Measurements from ENCODE around the gene VIPR1.

The VIPR1 gene

GRCh38 chr3:42495393-42495792 lies 7.0 kb upstream of the VIPR1 start (continued):
- no peak for TF ChIP-seq CREB5 (CRISPR knock-in tag; IDR thresholded peaks at IDR 0.05; ENCODE audit: low read depth)
- TF ChIP-seq, protein P1, sequence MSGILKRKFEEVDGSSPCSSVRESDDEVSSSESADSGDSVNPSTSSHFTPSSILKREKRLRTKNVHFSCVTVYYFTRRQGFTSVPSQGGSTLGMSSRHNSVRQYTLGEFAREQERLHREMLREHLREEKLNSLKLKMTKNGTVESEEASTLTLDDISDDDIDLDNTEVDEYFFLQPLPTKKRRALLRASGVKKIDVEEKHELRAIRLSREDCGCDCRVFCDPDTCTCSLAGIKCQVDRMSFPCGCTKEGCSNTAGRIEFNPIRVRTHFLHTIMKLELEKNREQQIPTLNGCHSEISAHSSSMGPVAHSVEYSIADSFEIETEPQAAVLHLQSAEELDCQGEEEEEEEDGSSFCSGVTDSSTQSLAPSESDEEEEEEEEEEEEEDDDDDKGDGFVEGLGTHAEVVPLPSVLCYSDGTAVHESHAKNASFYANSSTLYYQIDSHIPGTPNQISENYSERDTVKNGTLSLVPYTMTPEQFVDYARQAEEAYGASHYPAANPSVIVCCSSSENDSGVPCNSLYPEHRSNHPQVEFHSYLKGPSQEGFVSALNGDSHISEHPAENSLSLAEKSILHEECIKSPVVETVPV (CRISPR knock-in tag; IDR thresholded peaks at IDR 0.05) = no peak
- no peak for TF ChIP-seq TCF4 (CRISPR knock-in tag; IDR thresholded peaks at IDR 0.05; ENCODE audit: borderline replicate concordance)
- no peak for TF ChIP-seq RARB (CRISPR knock-in tag; IDR thresholded peaks at IDR 0.05)

DNA sequence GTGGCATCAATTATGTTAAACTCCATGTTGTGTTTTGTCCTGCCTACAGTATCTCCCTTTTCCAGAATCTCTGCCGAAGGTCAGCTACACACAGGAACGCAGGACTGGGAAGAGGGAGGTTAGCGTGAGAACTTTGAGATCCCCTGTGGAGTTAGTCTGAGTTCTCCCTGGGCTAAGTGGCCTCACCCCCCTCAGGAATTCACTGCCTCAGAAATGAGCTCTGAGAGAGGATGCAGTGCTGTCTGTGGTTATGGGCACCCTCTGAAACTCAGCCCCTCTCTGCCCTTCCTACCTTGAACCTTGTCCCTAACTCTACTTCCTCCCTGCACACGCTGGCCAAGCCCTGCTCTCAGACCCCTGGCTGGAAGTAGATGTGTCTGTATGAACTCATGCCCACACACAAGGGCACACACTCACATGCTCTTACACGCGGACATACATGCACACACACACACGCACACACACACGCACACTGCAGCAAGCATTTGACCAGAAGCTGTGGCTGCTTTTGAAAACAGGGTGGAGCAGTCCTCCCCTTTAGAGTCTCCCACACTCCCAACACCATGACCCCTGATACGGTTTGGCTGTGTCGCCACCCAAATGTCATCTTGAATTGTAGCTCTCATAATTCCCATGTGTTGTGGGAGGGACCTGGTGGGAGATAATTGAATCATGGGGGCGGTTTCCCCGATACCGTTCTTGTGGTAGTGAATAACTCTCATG lies 5.3 kb upstream of the VIPR1 start:
- no peak for TF ChIP-seq ZC3H10 (CRISPR knock-in tag; IDR thresholded peaks at IDR 0.05)
- TF ChIP-seq ARNTL (CRISPR knock-in tag; IDR thresholded peaks at IDR 0.05; ENCODE audit: borderline replicate concordance, low read depth) = no peak
- TF ChIP-seq ZNF565 (CRISPR knock-in tag; conservative IDR thresholded peaks at IDR 0.05; ENCODE audit: low read depth) = no peak
- no peak for TF ChIP-seq RARB (CRISPR knock-in tag; IDR thresholded peaks at IDR 0.05)
- TF ChIP-seq PPARA (CRISPR knock-in tag; IDR thresholded peaks at IDR 0.05; ENCODE audit: borderline replicate concordance) = no peak
- no peak for TF ChIP-seq CSDC2 (CRISPR knock-in tag; IDR thresholded peaks at IDR 0.05)
- no peak for ATAC-seq

DNA sequence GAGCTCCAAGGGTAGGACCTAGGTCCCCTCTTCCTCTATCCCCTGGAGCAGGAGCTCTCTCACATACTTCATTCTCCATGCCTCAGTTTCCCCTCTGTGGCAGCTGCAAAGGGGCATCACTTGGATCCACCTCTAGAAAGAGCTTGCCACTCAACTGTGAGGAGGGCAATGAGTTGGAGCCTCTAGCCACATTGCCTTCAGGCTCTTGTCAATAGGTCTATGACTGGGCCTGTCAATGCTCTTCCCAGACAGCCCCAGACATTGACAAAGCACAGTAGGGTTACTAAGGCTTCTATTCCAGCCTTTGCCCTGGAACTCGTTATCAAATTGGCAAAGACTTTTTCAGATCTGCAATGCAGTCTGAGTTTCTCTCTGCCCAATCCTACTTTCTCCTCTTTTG lies 4.4 kb upstream of the VIPR1 start:
- TF ChIP-seq PATZ1 (CRISPR knock-in tag; IDR thresholded peaks at IDR 0.05; ENCODE audit: borderline replicate concordance) (no peak), SNAI2 (CRISPR knock-in tag; IDR thresholded peaks at IDR 0.05) (no peak), TOX (CRISPR knock-in tag; IDR thresholded peaks at IDR 0.05; ENCODE audit: borderline replicate concordance) (no peak), ZC3H10 (CRISPR knock-in tag; IDR thresholded peaks at IDR 0.05) (no peak), CSDC2 (CRISPR knock-in tag; IDR thresholded peaks at IDR 0.05) (no peak), ZNF70 (CRISPR knock-in tag; IDR thresholded peaks at IDR 0.05) (no peak), TCF4 (CRISPR knock-in tag; IDR thresholded peaks at IDR 0.05; ENCODE audit: borderline replicate concordance) (no peak), PPARA (CRISPR knock-in tag; IDR thresholded peaks at IDR 0.05; ENCODE audit: borderline replicate concordance) (no peak), RARB (CRISPR knock-in tag; IDR thresholded peaks at IDR 0.05) (no peak)
- ATAC-seq = no peak

DNA sequence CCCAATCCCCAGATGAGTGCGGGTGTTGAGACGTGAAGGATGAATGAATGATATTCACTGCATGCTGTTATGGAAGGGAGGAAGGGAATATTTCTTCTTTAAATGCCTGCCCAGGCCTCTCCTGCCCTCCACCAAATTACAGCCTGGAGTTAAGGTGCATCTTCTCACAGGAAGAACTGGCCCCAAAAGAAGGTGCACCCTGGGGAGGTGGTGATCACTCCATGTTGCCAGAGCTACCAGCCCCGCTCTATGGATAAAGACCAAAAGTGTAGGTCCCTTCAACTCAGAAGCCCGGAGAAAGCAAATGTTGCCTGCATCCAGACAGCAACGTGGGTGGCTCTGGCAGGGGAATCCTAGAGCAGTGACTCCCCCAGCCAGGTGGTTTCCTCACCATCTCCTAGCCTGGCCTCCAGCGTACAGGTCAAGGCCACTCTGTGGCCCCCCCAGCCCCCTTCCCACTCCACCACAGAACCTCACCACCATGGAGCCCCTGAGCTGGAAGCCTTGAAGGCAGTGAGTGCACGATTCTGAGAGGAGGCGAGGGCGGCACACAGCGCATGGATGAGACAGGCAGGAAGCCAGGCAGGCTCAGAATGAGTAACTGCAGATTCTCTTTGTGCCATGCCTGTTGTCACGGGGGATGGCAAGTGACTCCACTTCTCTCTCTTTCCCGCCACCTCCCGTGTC lies 3.5 kb upstream of the VIPR1 start:
- ATAC-seq = no peak
- TF ChIP-seq SNAI2 (CRISPR knock-in tag; IDR thresholded peaks at IDR 0.05) (no peak), GLIS3 (CRISPR knock-in tag; IDR thresholded peaks at IDR 0.05) (no peak), RARB (CRISPR knock-in tag; IDR thresholded peaks at IDR 0.05) (no peak), ZNF8 (CRISPR knock-in tag; IDR thresholded peaks at IDR 0.05) (no peak), OSR1 (CRISPR knock-in tag; IDR thresholded peaks at IDR 0.05) (no peak), ZC3H10 (CRISPR knock-in tag; IDR thresholded peaks at IDR 0.05) (no peak), ESRRG (CRISPR knock-in tag; IDR thresholded peaks at IDR 0.05) (no peak), BACH2 (CRISPR knock-in tag; IDR thresholded peaks at IDR 0.05; ENCODE audit: borderline replicate concordance) (no peak), PPARA (CRISPR knock-in tag; IDR thresholded peaks at IDR 0.05; ENCODE audit: borderline replicate concordance) (no peak)
- TF ChIP-seq, protein P2, sequence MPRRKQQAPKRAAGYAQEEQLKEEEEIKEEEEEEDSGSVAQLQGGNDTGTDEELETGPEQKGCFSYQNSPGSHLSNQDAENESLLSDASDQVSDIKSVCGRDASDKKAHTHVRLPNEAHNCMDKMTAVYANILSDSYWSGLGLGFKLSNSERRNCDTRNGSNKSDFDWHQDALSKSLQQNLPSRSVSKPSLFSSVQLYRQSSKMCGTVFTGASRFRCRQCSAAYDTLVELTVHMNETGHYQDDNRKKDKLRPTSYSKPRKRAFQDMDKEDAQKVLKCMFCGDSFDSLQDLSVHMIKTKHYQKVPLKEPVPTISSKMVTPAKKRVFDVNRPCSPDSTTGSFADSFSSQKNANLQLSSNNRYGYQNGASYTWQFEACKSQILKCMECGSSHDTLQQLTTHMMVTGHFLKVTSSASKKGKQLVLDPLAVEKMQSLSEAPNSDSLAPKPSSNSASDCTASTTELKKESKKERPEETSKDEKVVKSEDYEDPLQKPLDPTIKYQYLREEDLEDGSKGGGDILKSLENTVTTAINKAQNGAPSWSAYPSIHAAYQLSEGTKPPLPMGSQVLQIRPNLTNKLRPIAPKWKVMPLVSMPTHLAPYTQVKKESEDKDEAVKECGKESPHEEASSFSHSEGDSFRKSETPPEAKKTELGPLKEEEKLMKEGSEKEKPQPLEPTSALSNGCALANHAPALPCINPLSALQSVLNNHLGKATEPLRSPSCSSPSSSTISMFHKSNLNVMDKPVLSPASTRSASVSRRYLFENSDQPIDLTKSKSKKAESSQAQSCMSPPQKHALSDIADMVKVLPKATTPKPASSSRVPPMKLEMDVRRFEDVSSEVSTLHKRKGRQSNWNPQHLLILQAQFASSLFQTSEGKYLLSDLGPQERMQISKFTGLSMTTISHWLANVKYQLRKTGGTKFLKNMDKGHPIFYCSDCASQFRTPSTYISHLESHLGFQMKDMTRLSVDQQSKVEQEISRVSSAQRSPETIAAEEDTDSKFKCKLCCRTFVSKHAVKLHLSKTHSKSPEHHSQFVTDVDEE (CRISPR knock-in tag; IDR thresholded peaks at IDR 0.05) = no peak

Data from SK-N-SH treated with all-trans-retinoic acid at 6 μM for 48 hours (cell line).